DMS153 treated with DMSO at 0.1 percent for 48 hours (cell line): Measurements from ENCODE around the gene HDAC4.
A peak's percentile ranks its signal among the peaks of the same experiment; 100 is the strongest.

Experiments
- DNase-seq: peaks from one replicate; lab custom pipeline; 2025; ENCODE audit not compliant: unreplicated experiment; lab: John Stamatoyannopoulos, UW

The HDAC4 gene

DNA sequence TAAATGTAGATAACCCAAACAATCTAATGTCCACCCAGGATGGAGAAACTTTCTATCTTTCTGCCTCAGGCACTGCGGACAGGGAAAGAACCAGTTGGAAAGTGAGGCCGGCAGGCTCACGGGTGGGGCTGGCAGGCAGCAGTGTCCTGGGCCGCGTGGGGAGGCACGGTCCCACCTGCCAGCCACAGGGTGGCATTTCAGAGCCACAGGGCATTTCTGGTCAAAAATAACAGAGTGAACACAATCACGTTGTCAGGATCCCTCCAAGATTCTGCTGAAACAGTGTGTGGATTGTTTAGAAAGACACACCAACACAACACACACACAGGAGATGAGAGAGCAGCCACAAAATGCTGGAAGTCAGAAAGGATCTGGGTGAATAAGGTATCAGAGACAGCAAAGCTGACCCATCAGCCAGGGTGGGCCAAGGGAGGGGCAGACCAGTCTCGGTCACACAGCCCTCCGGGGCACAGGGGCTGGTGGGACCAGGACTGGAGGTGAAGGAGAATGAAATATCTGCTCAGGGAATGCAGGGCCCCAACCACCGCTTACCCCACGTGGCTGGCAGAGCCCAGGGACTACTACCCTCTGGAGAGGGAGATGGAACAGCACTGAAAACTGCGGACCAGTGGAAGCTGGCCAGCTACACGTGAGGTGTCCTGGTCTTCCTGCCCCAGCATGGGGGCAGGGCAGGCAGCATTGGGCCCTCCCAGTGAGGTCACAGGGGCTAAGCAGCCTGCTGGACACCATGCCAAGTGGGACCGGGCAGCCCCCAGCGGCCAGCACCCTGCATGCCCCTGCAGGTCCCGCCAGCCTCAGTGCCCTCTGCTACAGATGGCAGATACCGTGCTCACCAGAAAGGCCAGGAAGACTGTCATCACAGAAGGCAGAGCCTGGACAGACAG, 173.9 kb downstream of the HDAC4 start:
- no peak for DNase-seq

- no peak for DNase-seq
Measured at GRCh38 chr2:239225871-239226561, 174.8 kb downstream of the HDAC4 start.

DNA sequence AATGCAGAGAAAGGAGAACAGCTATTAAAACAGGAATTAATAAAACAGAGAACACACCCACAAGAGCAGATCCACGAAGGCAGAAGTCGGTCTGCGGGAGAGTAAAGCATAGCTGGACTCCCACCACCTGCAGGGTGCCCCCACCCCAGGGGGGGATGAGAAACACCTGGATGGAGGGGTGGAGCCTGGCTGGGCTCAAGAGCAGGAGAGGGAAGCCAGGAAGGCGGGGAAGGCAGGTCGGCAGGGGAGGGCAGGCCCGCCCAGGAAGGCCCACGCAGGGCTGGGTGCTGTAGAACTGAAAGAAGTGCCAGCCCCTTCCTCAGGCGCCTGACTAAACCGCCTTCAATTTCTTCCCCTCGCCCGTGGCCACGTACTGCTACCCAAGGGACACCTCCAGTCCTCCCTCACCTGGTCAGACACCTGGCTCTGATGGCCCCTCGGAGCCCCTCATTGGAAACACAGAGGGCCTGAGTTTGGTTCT, 175.4 kb downstream of the HDAC4 start:
- DNase-seq: no peak

DNA sequence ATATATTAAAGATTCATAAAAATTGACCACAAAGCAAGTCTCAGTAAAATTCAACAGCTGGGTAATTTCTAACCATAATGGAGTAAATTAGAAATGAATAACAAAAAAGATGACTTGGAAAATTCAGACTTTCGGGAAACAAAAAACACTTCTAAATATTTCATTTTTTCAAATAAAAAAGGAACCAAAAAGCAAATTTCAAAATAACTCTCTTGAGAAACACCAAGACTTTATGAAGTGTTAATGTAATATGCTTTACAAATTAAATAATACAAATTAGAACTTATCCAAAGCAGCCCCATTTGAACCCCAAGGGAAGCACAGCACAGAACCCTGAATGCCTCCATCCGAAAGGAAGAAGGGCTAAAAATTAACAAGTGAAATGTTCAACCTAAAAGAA, 175.9 kb downstream of the HDAC4 start:
- DNase-seq: no peak

- peak; percentile 23 for DNase-seq
Measured at GRCh38 chr2:239224199-239224570, 176.6 kb downstream of the HDAC4 start.

DNA sequence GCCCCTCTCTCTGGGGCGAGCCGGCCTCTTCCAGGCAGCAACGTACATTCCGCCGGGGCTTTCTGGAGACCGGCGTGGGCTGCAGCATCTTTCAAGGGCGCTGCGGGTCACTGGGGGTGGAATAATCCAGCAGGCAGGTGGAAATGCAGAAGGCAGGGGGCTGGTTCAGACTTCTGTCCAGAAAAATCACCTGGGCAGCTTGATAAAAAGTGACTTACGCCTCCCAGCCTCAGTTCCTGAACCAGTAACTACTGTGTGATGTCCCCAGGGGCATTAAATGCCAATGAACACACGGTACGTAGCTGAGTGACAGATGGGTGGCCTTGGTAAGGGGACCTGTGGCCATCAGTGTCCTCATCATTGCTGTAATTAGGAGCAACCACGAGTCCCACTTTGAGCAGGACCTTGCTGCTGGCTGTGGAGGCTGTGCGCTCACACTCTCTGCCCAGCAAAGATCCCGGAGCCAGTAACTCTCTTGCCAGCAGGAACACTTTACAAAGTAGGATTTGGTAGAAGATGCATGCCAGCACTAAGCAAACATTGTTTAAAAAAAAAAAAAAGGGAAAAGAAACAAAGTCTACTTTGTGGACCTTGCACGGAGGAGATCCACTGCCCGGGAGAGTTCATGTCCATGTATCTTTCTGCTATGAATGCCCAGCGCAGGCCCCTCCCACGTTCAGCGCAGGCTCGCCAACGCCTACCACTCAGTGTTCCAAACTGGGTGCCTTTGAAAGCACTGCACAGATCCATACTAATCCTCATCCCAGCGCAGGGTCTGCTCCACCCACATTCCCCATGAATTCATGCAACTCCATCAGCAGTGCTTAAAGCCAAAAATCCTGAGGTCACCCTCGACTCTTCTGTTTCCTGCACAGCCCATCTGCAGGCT, 177.3 kb downstream of the HDAC4 start:
- no peak for DNase-seq

- no peak for DNase-seq
Measured at GRCh38 chr2:239222706-239223309, 178.0 kb downstream of the HDAC4 start.

GRCh38 chr2:239222312-239222660, 178.5 kb downstream of the HDAC4 start:
- DNase-seq: no peak

DNA sequence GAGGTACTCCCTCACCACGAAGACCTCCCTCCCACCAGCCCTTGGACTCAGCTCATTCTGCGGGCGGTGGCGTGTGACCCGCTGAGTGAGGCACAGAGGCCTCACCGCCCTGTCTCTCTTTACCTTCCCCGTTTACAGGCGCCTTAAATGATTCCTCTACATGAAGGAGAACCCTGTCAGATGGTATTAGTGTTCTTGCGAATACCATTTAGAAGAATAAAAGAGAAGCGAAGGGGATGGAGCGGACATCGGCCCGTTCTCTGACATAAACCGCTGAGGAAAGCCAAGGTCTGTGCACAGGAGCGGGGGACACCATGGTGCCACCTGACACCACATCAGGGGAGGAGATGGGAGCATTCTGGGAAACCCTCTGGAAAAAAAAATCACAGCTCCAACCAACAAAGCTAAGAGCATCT, 179.8 kb downstream of the HDAC4 start:
- DNase-seq: no peak

DNA sequence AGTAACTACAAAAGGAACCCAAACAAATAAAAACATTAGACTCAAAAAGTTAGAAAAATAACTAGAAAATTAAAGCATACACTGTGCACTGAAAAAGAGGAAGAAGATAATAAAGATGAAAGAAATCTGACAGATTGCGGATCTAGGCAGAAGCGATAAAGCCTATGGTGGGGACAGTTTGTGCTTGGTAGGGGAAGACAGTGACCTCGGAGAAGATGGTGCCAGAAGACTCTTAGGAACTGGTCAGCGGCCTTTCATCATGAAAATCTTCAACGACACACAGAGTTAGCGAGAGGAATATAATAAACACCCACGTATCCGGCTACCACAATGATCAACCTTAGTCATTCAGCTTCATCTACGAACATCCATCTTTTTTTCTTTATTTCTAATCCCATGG, 180.5 kb downstream of the HDAC4 start:
- no peak for DNase-seq

- DNase-seq: no peak
Measured at GRCh38 chr2:239216614-239217273, 184.1 kb downstream of the HDAC4 start.

DNA sequence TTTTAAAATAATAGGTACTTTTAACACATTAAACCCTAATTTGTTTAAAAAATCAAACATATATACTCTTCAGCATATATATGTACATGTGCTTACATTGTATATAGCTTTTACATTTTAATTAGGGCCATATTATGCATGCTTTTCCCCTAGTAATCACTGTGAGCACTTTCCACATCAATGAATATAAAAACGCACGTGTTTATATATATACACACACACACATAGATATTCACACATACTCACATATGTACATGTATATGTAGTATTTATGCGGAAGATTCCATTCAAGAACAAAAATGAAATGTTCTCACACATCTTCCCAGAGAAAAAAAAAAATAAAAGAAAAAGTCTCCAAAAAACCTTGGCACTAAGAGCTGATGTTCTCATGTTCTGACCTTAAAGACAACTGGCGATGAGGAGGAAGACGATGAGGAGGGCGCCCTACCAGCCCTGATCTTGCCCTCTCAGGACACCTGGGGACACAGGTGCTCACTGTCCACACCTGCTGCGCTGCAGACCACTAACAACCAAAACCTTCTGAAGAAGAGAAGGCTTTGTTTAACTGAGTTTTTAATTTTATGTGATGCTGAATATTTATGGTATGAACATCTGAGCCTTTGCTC, 184.7 kb downstream of the HDAC4 start:
- DNase-seq: no peak

DNA sequence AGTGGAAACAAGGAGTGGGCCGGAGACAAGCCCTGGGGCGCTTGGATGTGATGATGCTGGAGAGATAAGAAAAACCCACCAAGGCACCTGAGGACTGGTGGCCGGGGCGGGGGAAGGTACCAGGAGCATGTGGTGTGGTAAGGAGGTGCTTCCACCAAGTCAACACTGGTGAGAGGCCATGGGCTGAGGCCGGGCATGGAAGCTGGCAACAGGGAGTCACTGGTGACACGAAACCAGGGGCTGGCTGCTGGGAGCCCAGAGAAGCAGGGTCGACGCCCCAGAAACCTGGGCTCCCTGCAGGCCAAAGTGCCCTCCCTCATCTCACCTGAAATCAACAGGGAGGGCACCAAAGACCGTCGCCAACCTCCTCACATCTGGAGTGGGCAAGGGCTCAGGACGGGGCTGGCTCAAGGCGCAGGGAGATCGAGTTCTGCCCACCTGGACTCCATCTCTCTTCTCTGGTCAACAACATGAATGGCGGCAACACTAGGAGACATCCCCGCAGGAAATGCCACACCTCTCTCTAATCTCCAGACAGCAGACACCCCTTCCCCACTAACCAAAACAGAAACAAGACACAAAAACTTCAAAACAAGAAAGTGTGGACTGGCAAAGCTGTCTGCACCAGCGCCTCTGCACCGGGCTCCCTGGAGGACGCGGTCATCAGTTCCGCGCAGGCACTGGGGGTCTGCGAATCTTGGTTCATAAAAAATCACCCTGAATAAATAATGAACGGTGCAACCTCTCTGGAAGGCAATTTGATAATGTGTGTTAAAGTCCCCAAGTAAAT, 185.5 kb downstream of the HDAC4 start:
- DNase-seq: no peak

GRCh38 chr2:239214725-239215124, 186.1 kb downstream of the HDAC4 start:
- no peak for DNase-seq

DNA sequence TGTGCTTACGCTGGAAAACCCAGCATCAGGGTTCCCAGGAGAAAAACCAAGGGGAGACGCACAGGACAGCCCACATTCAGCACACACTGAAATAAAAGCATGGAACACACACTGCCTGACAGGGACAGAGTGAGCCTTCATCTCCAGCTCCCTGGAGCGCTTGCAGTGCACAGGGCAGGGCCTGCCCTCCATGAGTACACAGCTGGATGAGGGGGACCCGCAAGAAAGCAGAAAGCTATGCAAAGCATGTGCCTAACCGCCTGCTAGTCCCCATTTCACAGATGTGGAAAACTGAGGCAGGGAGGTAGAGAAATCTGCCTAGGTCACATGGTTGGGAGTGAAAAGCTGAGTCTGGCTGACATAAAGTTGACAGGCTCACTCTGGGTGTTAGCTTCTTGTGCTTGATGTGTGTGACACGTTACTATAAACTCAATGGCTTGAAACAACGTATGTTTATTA, 187.1 kb downstream of the HDAC4 start:
- DNase-seq: no peak

DNA sequence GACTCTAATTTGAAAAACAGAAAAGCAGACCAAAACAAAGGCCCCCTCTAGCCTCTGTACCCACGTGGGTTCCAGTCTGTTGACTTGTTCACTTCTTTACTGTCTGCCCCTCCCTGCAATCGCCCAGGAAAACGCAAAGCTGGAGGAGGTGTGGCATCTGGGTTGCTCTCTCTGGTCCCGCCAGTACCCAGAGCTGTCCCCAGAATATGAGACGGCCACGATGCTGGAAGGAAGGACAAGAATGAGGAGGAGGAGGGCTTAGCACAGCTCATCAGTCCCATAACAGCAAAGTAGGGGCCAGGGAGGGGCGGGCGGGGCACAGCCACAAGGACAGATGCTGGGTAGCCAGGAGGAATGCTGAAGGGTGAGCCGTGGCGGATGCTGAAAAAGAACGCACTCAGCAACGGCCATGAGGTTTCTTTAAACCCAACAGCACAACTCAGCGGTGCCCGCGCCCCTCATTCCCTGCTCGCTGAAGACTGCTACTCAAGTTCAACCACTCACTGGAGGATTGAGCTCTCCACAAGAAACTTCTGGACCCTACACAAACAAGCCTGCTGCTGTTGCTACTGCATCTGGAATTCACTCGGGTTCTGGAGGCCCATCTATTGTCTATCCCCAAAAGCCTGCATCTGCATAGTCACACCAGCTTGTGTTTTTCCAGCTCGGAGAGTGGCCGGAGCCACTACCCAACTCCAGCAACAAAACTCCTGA, 187.7 kb downstream of the HDAC4 start:
- no peak for DNase-seq

GRCh38 chr2:239212121-239212928, 188.5 kb downstream of the HDAC4 start:
- DNase-seq: no peak
